Measurements from ENCODE around the gene EGFL7. TPM values are rescaled to one million over a fixed set of nuclear protein-coding genes. Genes with fewer than 3 reads are reported as not detected.

Gene EGFL7
- total RNA-seq, 2 donors from 2014 or later: 86.6 to 138 TPM

GRCh38 chr9:136622538-136622948 is 40.2 kb upstream of the EGFL7 start:
- intact Hi-C loops (cut with DNase I): loop anchor here (10.0 kb wide), 2 partner anchors 48 to 78 kb away; partner anchors contain the start of gene NOTCH1 (in 1 of the 2)
- no peak for ATAC-seq

GRCh38 chr9:136623016-136623841 is 39.5 kb upstream of the EGFL7 start:
- ATAC-seq (no peak), DNase-seq (no peak)
- intact Hi-C loops (cut with DNase I): loop anchor here (10.0 kb wide), 2 partner anchors 48 to 78 kb away; partner anchors contain the start of gene NOTCH1 (in 1 of the 2)

More at GRCh38 chr9:136622538-136622948, 40.2 kb upstream of the EGFL7 start:
- no peak for DNase-seq

- intact Hi-C loops (cut with DNase I): loop anchor here (10.0 kb wide), 2 partner anchors 49 to 79 kb away; partner anchors contain the start of gene NOTCH1 (in 1 of the 2)
- DNase-seq (peak; percentile 26), ATAC-seq (no peak)
Measured at GRCh38 chr9:136623842-136624183, 38.9 kb upstream of the EGFL7 start.

GRCh38 chr9:136624184-136624951 is 38.3 kb upstream of the EGFL7 start:
- ATAC-seq (no peak), DNase-seq (peak; percentile 27)
- intact Hi-C loops (cut with DNase I): loop anchor here (10.0 kb wide), 2 partner anchors 50 to 80 kb away; partner anchors contain the start of gene NOTCH1 (in 1 of the 2)

DNA sequence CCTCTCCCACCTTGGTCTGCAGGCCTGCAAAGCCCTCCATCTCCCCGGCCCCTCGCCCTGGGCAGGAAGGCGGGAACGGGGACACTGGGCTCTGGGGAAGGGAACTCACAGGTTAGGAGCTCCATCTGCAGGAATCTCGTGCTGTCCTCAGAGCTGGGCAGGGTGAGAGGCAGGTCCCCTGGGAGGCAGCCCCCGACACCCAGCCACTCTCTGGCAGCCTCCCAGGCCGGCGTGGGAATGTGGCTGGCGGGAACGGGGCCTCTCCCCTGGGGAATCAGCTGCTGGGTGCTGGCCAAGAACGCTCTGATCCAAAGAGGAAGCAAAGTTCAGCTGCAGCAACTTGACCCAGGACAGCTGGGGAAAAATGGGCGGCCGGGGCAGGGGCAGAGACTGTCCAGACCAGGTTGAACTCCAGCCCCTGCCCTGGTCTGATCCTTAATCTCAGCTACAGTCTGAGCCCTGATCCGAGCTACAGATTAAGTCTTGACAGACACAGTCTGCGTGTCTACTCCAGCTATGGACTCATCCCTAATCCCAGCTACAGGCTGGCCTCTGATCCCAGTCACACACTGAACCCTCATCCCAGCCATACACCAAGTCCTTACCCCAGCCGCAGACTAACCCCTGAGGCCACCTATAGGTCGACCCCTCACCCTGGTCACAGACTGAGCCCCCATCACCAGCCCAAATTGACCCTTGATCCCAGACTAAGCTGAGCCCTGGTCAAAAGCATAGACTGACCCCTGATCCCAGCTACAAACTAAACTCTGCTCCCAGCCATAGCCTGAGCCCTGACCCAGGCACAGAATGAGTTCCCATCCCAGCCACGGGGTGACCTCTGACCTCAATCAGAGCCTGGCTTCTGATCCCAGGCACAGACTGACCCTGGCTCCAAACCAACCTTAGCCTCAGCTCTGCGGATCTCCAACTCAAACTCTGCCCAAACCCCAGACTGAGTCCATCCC is 37.3 kb upstream of the EGFL7 start:
- intact Hi-C loops (cut with DNase I): loop anchor here (1.0 to 10.0 kb wide), 3 partner anchors 51 to 137 kb away; partner anchors contain the start of gene NOTCH1 (in 1 of the 2)
- DNase-seq (peak; percentile 88), ATAC-seq (peak; percentile 72 to 83)

DNA sequence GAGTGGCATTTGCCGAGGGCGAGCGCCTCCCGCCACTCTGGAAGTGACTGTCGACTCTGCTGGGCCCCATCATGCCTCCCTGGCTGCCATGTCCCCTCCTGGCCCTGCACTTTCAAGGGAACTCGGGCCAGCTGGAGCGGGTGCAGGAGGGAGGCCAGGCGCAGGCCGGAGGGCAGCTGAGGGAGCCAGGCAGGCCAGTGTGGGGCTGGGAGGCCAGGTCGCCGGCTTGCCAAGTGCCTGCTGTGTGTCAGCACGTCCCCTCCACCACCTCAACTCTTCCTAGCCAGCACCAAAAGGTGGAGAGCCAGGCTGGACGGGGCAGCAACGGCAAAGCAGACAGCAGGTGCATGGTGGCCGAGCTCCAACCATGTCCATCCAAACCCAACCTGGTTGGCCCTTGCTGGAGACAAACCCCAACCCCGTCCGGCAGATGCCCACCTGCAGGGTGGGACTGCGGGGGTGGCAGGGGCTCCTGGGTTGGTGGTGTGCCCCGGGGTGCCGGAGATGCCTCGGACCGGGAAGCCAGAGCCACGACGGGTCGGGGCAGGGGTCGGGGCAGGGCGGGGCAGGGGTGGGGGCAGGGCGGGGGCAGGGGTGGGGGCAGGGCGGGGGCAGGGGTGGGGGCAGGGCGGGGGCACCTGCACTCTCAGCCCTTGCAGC is 36.5 kb upstream of the EGFL7 start:
- DNase-seq: peak; percentile 27
- peak; percentile 2 to 23 for ATAC-seq
- intact Hi-C loops (cut with DNase I): loop anchor here (10.0 kb wide), 2 partner anchors 51 to 81 kb away; partner anchors contain the start of gene NOTCH1 (in 1 of the 2)

DNA sequence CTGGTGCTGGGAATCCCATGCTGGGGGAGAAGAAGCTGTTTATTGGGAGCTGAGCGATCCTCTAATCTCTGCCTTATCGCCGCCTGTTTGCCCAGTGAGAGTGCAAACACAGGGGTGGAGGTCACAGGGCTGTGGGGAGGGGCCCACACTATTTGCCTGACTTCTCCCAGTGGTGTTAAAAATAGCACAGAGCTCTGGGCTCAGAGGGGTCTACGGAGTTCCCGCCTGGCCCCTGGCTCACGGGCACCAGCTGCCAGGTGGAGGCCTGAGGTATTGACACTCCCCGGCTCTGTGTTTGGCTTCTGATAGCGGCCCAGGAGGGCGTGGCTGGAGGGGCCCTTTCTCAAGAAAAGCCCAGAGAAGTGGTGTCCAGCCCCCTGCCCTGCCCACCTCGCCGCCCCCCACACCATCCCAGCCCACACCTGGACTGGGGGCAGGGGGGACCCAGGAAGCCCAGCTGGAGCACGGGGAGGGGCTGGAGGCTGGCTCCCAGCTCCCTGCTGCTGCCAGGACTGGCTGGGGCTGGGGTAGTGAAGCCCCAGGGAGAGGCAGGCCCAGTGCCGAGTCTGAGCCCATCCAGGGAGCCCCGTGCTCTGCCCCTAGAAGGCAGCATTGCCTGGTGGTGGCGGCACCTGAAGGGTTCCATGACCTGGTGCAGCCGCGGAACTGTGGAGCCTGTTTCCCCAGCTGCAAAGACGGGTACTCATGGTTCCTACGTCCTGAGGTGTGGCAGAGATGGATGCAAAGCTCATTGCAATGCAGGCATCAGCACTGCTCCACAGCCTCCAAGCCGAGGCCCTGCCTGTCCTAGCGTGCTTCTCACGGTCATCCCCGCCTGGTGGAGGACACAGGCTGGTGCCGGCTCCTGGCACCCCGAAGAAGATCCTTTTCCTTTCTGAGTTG is 35.7 kb upstream of the EGFL7 start:
- ATAC-seq: no peak
- intact Hi-C loops (cut with DNase I): loop anchor here (10.0 kb wide), 2 partner anchors 52 to 82 kb away; partner anchors contain the start of gene NOTCH1 (in 1 of the 2)

GRCh38 chr9:136627703-136628102 is 35.0 kb upstream of the EGFL7 start:
- peak; percentile 16 for DNase-seq
- ATAC-seq: no peak
- intact Hi-C loops (cut with DNase I): loop anchor here (10.0 kb wide), 2 partner anchors 53 to 83 kb away; partner anchors contain the start of gene NOTCH1 (in 1 of the 2)

More for the DNA sequence above, 35.7 kb upstream of the EGFL7 start:
- no peak for DNase-seq

- intact Hi-C loops (cut with DNase I): loop anchor here (10.0 kb wide), 2 partner anchors 53 to 83 kb away; partner anchors contain the start of gene NOTCH1 (in 1 of the 2)
- DNase-seq (peak; percentile 21), ATAC-seq (no peak)
Measured at GRCh38 chr9:136628268-136628667, 34.4 kb upstream of the EGFL7 start.

GRCh38 chr9:136629001-136629878 is 33.5 kb upstream of the EGFL7 start:
- ATAC-seq (no peak), DNase-seq (peak; percentile 19)
- intact Hi-C loops (cut with DNase I): loop anchor here (10.0 kb wide), 2 partner anchors 54 to 84 kb away; partner anchors contain the start of gene NOTCH1 (in 1 of the 2)

- DNase-seq (peak; percentile 63), ATAC-seq (peak; percentile 57 to 64)
- intact Hi-C loops (cut with DNase I): loop anchor here (2.0 to 10.0 kb wide), 3 partner anchors 55 to 141 kb away; partner anchors contain the start of gene NOTCH1 (in 1 of the 2)
Measured at GRCh38 chr9:136629879-136630661, 32.6 kb upstream of the EGFL7 start.

- DNase-seq (no peak), ATAC-seq (no peak)
- intact Hi-C loops (cut with DNase I): loop anchor here in 1 of 2 donors (2.0 kb wide), 1 partner anchor 142 kb away; no protein-coding TSS in a partner anchor
Measured at GRCh38 chr9:136630662-136630992, 32.1 kb upstream of the EGFL7 start.

GRCh38 chr9:136631038-136632000 is 31.4 kb upstream of the EGFL7 start:
- ATAC-seq (peak; percentile 92 to 93), DNase-seq (peak; percentile 88)
- intact Hi-C loops (cut with DNase I): loop anchor here in 1 of 2 donors (2.0 kb wide), 1 partner anchor 143 kb away; no protein-coding TSS in a partner anchor

Data from left cardiac atrium (tissue), 4 donors.